ENCODE data around the gene MGAT3. TPM values are rescaled to one million over a fixed set of nuclear protein-coding genes. Genes with fewer than 3 reads are reported as not detected.

The MGAT3 gene
- total and polyA plus RNA-seq, 2 of the 13 experiments (the other 11 are each of a cell fraction or from before 2014, with no cell fraction given): 0.11 to 0.15 TPM

DNA sequence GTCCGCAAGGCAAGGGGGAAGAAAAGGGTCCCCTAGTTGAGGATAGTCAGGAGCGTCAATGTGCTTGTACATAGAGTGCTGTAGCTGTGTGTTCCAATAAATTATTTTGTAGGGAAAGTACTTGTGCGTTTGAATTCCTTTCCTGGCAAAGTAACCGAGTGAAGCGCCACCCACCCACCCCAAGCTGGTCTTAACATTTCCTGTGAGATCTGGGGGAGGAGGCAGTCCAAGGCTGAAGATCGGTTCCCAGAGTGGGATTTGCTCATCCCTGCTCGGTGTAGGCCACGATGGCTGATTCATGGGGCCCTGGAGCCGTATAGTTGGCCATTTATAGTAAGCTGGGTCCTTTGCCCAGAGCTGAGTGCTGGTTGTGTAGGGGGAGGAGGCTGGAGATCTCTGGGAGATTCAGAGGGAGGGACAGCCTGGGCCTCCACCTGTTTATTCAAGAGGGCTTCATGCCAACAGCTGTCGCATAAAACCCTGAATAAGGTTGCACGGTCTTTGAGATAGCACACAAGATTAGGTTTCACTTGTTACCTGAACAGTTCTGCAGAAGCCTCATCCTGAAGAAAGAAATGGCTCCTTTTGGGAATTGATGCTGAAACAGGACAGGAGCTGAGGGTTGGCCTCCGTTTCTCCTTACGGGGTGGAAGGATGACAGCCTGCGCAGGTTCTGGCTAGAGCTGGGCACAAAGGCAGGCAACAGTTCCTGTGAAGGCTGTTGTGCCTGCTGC lies 65.9 kb downstream of the MGAT3 start (continued):
- TF ChIP-seq ZNF333 (CRISPR knock-in tag; IDR thresholded peaks at IDR 0.05; ENCODE audit: borderline replicate concordance) (no peak), ZFP91 (CRISPR knock-in tag; IDR thresholded peaks at IDR 0.05; ENCODE audit: borderline replicate concordance) (no peak), PHB2 (IDR thresholded peaks at IDR 0.05; ENCODE audit: partially characterized antibody) (no peak), ZNF256 (CRISPR knock-in tag; conservative IDR thresholded peaks at IDR 0.05) (no peak), DZIP1 (CRISPR knock-in tag; IDR thresholded peaks at IDR 0.05) (no peak), ZFP90 (CRISPR knock-in tag; IDR thresholded peaks at IDR 0.05; ENCODE audit: borderline replicate concordance) (no peak), GMEB1 (CRISPR knock-in tag; IDR thresholded peaks at IDR 0.05; ENCODE audit: borderline replicate concordance) (0 out of 2 replicates have a peak, but pooled peaks have one; percentile 37), NFIC (IDR thresholded peaks at IDR 0.05; ENCODE audit: low read length) (peak; percentile 39; the same call in 1 of the 2 replicates), SP5 (CRISPR knock-in tag; IDR thresholded peaks at IDR 0.05; ENCODE audit: borderline replicate concordance, low read depth) (no peak), SP140L (CRISPR knock-in tag; IDR thresholded peaks at IDR 0.05; ENCODE audit: borderline replicate concordance) (no peak), RAD51 (IDR thresholded peaks at IDR 0.05; ENCODE audit: borderline replicate concordance) (no peak), STAG1 (CRISPR knock-in tag; IDR thresholded peaks at IDR 0.05) (no peak), POLR2AphosphoS5 (IDR thresholded peaks at IDR 0.05; ENCODE audit: low read depth, low read length) (peak; percentile 54; the same call in 1 of the 2 replicates), ZNF713 (CRISPR knock-in tag; IDR thresholded peaks at IDR 0.05) (no peak), LCORL (IDR thresholded peaks at IDR 0.05) (no peak), LCORL (CRISPR knock-in tag; IDR thresholded peaks at IDR 0.05) (no peak), JDP2 (CRISPR knock-in tag; IDR thresholded peaks at IDR 0.05; ENCODE audit: borderline replicate concordance) (no peak), ZFP1 (CRISPR knock-in tag; IDR thresholded peaks at IDR 0.05) (no peak), KDM1A (CRISPR knock-in tag; IDR thresholded peaks at IDR 0.05) (no peak), ZZZ3 (CRISPR knock-in tag; IDR thresholded peaks at IDR 0.05; ENCODE audit: borderline replicate concordance) (0 out of 2 replicates have a peak, but pooled peaks have one; percentile 27), ZNF30 (CRISPR knock-in tag; IDR thresholded peaks at IDR 0.05) (no peak)
- TF ChIP-seq, protein P1, sequence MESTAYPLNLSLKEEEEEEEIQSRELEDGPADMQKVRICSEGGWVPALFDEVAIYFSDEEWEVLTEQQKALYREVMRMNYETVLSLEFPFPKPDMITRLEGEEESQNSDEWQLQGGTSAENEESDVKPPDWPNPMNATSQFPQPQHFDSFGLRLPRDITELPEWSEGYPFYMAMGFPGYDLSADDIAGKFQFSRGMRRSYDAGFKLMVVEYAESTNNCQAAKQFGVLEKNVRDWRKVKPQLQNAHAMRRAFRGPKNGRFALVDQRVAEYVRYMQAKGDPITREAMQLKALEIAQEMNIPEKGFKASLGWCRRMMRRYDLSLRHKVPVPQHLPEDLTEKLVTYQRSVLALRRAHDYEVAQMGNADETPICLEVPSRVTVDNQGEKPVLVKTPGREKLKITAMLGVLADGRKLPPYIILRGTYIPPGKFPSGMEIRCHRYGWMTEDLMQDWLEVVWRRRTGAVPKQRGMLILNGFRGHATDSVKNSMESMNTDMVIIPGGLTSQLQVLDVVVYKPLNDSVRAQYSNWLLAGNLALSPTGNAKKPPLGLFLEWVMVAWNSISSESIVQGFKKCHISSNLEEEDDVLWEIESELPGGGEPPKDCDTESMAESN (CRISPR knock-in tag; conservative IDR thresholded peaks at IDR 0.05): no peak
